Measurements from ENCODE around the gene CASK.

- TF ChIP-seq POLR2A (IDR thresholded peaks at IDR 0.05) (no peak), CTCF (IDR thresholded peaks at IDR 0.05) (no peak)
Measured at GRCh38 chrX:41474726-41475100, 448.6 kb downstream of the CASK start.

Measured in right lobe of liver (tissue), 4 donors.